Iris pigment epithelial cell (primary cell): ENCODE data around the gene LY9.

Experiments
- DNase-seq: peaks from one replicate; pipeline ENCODE4 v3.0.0-alpha.2; 2011; ENCODE audit warnings: low read depth

Gene LY9

GRCh38 chr1:160801836-160802580 is 6.0 kb downstream of the LY9 start:
- DNase-seq, result no peak

- DNase-seq, result no peak
These were observed 10.2 kb downstream of the LY9 start for GRCh38 chr1:160806109-160806665.

- DNase-seq, result no peak
These were observed 10.8 kb downstream of the LY9 start for GRCh38 chr1:160806784-160807183.

GRCh38 chr1:160807247-160807646 is 11.3 kb downstream of the LY9 start:
- no peak for DNase-seq

GRCh38 chr1:160807738-160808137 is 11.8 kb downstream of the LY9 start:
- no peak for DNase-seq

GRCh38 chr1:160808289-160808688 is 12.3 kb downstream of the LY9 start:
- DNase-seq, result no peak

GRCh38 chr1:160810486-160810885 is 14.5 kb downstream of the LY9 start:
- no peak for DNase-seq

- DNase-seq, result no peak
These were observed 15.2 kb downstream of the LY9 start for GRCh38 chr1:160811147-160811546.

- peak; percentile 14 for DNase-seq
These were observed 17.2 kb downstream of the LY9 start for GRCh38 chr1:160813215-160813614.

- DNase-seq, result no peak
These were observed 18.3 kb downstream of the LY9 start for GRCh38 chr1:160814316-160814715.

GRCh38 chr1:160814856-160815255 is 18.9 kb downstream of the LY9 start:
- no peak for DNase-seq

GRCh38 chr1:160818207-160818937 is 22.4 kb downstream of the LY9 start:
- DNase-seq, result no peak

GRCh38 chr1:160819186-160819585 is 23.2 kb downstream of the LY9 start:
- DNase-seq, result no peak

GRCh38 chr1:160821627-160822026 is 25.7 kb downstream of the LY9 start:
- DNase-seq, result no peak

- no peak for DNase-seq
These were observed 27.3 kb downstream of the LY9 start for GRCh38 chr1:160823296-160823695.

- DNase-seq, result no peak
These were observed 30.6 kb downstream of the LY9 start for GRCh38 chr1:160826546-160826945.

- DNase-seq, result no peak
These were observed 31.4 kb downstream of the LY9 start for GRCh38 chr1:160827418-160827817.

- DNase-seq, result no peak
These were observed 33.8 kb downstream of the LY9 start for GRCh38 chr1:160829766-160830165.

GRCh38 chr1:160830321-160831153 is 34.6 kb downstream of the LY9 start:
- DNase-seq, result peak; percentile 56

GRCh38 chr1:160834945-160835565 is 39.1 kb downstream of the LY9 start:
- peak; percentile 45 for DNase-seq

- DNase-seq, result no peak
These were observed 39.8 kb downstream of the LY9 start for GRCh38 chr1:160835751-160836150.

GRCh38 chr1:160836561-160836960 is 40.6 kb downstream of the LY9 start:
- DNase-seq, result no peak
